Amniotic epithelial cell (primary cell): ENCODE measurements around the gene ANXA7.
"Not testable (repeated sequence)": the region's sequence is repeated elsewhere in the genome, so short reads cannot be mapped to it uniquely, and the experiment has no call there.

Experiments used
- DNase-seq: peaks from one replicate; pipeline ENCODE4 v3.0.0-alpha.2; 2010; ENCODE audit warnings: low read depth

ANXA7 gene

GRCh38 chr10:73407495-73407894 is 6.4 kb downstream of the ANXA7 start:
- peak; percentile 13 for DNase-seq

- peak; percentile 79 for DNase-seq
Measured at GRCh38 chr10:73406846-73407245, 7.0 kb downstream of the ANXA7 start.

GRCh38 chr10:73405556-73405955 is 8.3 kb downstream of the ANXA7 start:
- DNase-seq = no peak

GRCh38 chr10:73404690-73405089 is 9.2 kb downstream of the ANXA7 start:
- no peak for DNase-seq

- DNase-seq = no peak
Measured at GRCh38 chr10:73401636-73402035, 12.2 kb downstream of the ANXA7 start.

GRCh38 chr10:73399063-73399462 is 14.8 kb downstream of the ANXA7 start:
- DNase-seq = no peak

GRCh38 chr10:73398024-73398423 is 15.8 kb downstream of the ANXA7 start:
- no peak for DNase-seq

GRCh38 chr10:73394325-73394724 is 19.5 kb downstream of the ANXA7 start:
- DNase-seq = not testable (repeated sequence)

GRCh38 chr10:73388228-73388627 is 25.6 kb downstream of the ANXA7 start:
- DNase-seq = no peak

- no peak for DNase-seq
Measured at GRCh38 chr10:73386583-73386982, 27.3 kb downstream of the ANXA7 start.

- no peak for DNase-seq
Measured at GRCh38 chr10:73379064-73379748, 34.7 kb downstream of the ANXA7 start.

GRCh38 chr10:73376679-73377078 is 37.2 kb downstream of the ANXA7 start:
- no peak for DNase-seq

- no peak for DNase-seq
Measured at GRCh38 chr10:73368238-73368637, 45.6 kb downstream of the ANXA7 start.

GRCh38 chr10:73366381-73367298 is 47.2 kb downstream of the ANXA7 start:
- no peak for DNase-seq

- no peak for DNase-seq
Measured at GRCh38 chr10:73364964-73365363, 48.9 kb downstream of the ANXA7 start.

GRCh38 chr10:73359492-73359891 is 54.4 kb downstream of the ANXA7 start:
- DNase-seq = no peak

- DNase-seq = peak; percentile 93
Measured at GRCh38 chr10:73358331-73359279, 55.3 kb downstream of the ANXA7 start, which contains the start of gene CFAP70. Gene CFAP70, minus strand, starts transcription at chr10:73358864. Its CDS starts 4,068 bp downstream, at chr10:73354796.

GRCh38 chr10:73357821-73358220 is 56.0 kb downstream of the ANXA7 start:
- no peak for DNase-seq

GRCh38 chr10:73357166-73357565 is 56.7 kb downstream of the ANXA7 start:
- DNase-seq = no peak

- DNase-seq = no peak
Measured at GRCh38 chr10:73344269-73344668, 69.6 kb downstream of the ANXA7 start.

GRCh38 chr10:73340121-73340520 is 73.7 kb downstream of the ANXA7 start:
- no peak for DNase-seq

GRCh38 chr10:73339436-73339835 is 74.4 kb downstream of the ANXA7 start:
- DNase-seq = no peak
